Neural cell (in vitro differentiated cells): Measurements from ENCODE around the gene C11orf68.

Source experiments
- EP300 ChIP-seq: fragments of 450-650 bp; conservative IDR thresholded peaks from 2 replicates; pipeline ENCODE4 v1.6.1; 2014; ENCODE audit warnings: antibody characterized with exemption, mild to moderate bottlenecking, moderate library complexity; ENCODE audit not compliant: poor library complexity, severe bottlenecking
- TF ChIP-seq, protein P1 (sequence below): fragments of 450-650 bp; IDR thresholded peaks from 2 replicates; pipeline ENCODE4 v1.5.1; 2014; ENCODE audit warnings: antibody characterized with exemption, mild to moderate bottlenecking, moderate library complexity; ENCODE audit not compliant: poor library complexity, severe bottlenecking

DNA sequence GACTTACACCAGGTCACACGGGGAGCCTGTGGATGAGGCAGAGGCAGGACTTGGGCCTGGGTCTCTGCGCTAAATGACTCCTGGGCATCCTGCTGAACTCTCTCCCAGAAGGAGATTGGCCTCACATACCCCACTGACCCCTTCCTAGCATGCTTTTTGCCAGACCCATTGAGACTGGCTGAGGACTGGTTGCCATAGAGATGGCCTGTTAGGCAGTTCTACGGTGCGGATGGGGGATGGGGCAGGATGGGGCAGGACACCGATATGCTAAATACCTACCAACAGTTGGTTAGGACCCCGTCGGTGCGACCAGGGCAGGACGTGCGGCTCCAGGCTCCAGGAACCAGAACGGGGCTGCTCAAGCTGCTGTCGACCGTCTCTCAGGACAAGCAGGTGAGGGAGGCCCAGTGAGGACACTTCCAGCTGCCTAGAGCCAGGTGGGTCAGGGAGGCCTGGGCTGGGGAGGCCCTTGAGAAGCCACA lies 26.6 kb upstream of the C11orf68 start, which contains the start of gene TSGA10IP:
- TF ChIP-seq, protein P1, sequence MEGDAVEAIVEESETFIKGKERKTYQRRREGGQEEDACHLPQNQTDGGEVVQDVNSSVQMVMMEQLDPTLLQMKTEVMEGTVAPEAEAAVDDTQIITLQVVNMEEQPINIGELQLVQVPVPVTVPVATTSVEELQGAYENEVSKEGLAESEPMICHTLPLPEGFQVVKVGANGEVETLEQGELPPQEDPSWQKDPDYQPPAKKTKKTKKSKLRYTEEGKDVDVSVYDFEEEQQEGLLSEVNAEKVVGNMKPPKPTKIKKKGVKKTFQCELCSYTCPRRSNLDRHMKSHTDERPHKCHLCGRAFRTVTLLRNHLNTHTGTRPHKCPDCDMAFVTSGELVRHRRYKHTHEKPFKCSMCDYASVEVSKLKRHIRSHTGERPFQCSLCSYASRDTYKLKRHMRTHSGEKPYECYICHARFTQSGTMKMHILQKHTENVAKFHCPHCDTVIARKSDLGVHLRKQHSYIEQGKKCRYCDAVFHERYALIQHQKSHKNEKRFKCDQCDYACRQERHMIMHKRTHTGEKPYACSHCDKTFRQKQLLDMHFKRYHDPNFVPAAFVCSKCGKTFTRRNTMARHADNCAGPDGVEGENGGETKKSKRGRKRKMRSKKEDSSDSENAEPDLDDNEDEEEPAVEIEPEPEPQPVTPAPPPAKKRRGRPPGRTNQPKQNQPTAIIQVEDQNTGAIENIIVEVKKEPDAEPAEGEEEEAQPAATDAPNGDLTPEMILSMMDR: no peak
- TF ChIP-seq EP300: no peak
